Neural progenitor cell (in vitro differentiated cells): ENCODE data around the gene DCC.

Source experiments
- EZH2 ChIP-seq: fragments of 200-600 bp; sonication (generic); IDR thresholded peaks from 2 replicates; pipeline ENCODE4 v1.6.1; 2017; ENCODE audit warnings: antibody characterized with exemption, mild to moderate bottlenecking, moderate library complexity
- TF ChIP-seq, protein P1 (sequence below): fragments of 200-600 bp; sonication (generic); IDR thresholded peaks from 2 replicates; pipeline ENCODE4 v1.5.1; 2017; ENCODE audit warnings: antibody characterized with exemption, mild to moderate bottlenecking

DNA sequence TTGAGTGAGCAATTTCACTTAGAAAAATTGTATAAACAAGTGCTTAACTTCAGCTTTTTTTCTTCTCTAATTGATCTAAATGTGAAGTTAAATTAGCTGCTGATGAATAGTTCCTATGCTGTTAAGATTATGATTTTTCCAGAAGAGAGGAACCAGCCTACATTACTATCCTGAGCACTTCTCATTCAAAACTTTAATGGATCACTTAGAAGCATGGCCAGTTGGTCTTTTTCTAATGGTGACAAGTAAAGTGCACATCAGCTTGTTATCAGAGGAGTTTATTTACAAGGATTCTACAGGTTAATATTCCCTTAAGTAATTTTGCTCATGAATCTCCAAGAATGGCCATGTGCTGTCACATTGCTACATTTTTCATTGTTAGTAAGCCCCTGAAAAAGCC, 37.1 kb downstream of the DCC start:
- TF ChIP-seq EZH2 = no peak
- TF ChIP-seq, protein P1, sequence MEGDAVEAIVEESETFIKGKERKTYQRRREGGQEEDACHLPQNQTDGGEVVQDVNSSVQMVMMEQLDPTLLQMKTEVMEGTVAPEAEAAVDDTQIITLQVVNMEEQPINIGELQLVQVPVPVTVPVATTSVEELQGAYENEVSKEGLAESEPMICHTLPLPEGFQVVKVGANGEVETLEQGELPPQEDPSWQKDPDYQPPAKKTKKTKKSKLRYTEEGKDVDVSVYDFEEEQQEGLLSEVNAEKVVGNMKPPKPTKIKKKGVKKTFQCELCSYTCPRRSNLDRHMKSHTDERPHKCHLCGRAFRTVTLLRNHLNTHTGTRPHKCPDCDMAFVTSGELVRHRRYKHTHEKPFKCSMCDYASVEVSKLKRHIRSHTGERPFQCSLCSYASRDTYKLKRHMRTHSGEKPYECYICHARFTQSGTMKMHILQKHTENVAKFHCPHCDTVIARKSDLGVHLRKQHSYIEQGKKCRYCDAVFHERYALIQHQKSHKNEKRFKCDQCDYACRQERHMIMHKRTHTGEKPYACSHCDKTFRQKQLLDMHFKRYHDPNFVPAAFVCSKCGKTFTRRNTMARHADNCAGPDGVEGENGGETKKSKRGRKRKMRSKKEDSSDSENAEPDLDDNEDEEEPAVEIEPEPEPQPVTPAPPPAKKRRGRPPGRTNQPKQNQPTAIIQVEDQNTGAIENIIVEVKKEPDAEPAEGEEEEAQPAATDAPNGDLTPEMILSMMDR = no peak
